Measurements from ENCODE around the gene WNT7B.

WNT7B gene

GRCh38 chr22:45926433-45926832 lies 50.5 kb downstream of the WNT7B start:
- TF ChIP-seq CTCF (IDR thresholded peaks at IDR 0.05; ENCODE audit: extremely low read depth, insufficient read depth, missing control alignments), result no peak
- DNase-seq (ENCODE audit: low spot score), result no peak
- in situ Hi-C loops (cut with MboI; ENCODE audit: low pct_unique_long_range_greater_than_20kb, low sequenced_read_pairs, unreplicated experiment), result no loop called here

- no peak for DNase-seq (ENCODE audit: low spot score)
- in situ Hi-C loops (cut with MboI; ENCODE audit: low pct_unique_long_range_greater_than_20kb, low sequenced_read_pairs, unreplicated experiment), result no loop called here
- no peak for TF ChIP-seq CTCF (IDR thresholded peaks at IDR 0.05; ENCODE audit: extremely low read depth, insufficient read depth, missing control alignments)
Observed at GRCh38 chr22:45925811-45926351, 51.1 kb downstream of the WNT7B start.

DNA sequence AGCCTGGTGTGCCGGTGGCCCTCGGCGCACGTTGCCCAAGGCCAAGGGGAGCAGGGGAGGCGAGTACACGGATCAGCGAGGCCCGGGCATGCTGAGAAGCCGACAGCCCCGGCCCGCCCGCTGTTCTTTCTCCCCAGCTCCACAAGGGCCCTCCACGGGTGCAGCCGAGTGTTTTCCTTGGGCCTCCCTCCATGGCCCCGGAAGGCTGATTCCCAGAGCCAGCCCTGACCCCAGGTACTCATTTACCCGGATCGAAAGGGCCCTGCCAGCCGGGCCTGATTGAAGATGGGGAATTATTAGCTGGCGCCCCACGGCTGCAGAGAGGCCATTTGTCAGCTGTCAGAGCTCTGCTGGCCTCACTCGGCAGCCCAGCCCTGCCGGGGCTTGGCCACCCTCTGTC lies 53.1 kb downstream of the WNT7B start:
- in situ Hi-C loops (cut with MboI; ENCODE audit: low pct_unique_long_range_greater_than_20kb, low sequenced_read_pairs, unreplicated experiment), result no loop called here
- TF ChIP-seq CTCF (IDR thresholded peaks at IDR 0.05; ENCODE audit: extremely low read depth, insufficient read depth, missing control alignments), result no peak
- no peak for DNase-seq (ENCODE audit: low spot score)

DNA sequence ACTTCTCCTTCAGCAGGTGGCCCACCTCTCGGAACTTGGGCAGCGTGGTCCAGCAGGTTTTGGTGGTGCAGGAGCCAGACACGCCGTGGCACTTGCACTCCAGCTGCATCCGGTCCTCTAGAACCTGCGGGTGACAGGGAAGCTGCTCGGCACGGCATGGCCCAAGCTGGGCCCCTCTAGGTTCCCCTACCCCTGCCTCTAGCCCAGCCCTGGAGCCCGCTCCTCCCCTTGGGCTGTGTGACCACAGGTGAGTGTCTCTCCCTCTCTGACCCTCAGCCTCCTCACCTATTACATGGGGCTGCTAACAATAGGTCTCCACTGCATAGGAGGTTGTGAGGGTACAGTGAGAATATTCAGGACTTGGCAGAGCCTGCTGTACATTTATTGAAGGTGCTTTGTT lies 53.8 kb downstream of the WNT7B start:
- in situ Hi-C loops (cut with MboI; ENCODE audit: low pct_unique_long_range_greater_than_20kb, low sequenced_read_pairs, unreplicated experiment), result no loop called here
- no peak for DNase-seq (ENCODE audit: low spot score)
- no peak for TF ChIP-seq CTCF (IDR thresholded peaks at IDR 0.05; ENCODE audit: extremely low read depth, insufficient read depth, missing control alignments)

- no peak for DNase-seq (ENCODE audit: low spot score)
- in situ Hi-C loops (cut with MboI; ENCODE audit: low pct_unique_long_range_greater_than_20kb, low sequenced_read_pairs, unreplicated experiment), result no loop called here
Observed at GRCh38 chr22:45922661-45923060, 54.3 kb downstream of the WNT7B start.

GRCh38 chr22:45922256-45922655 lies 54.7 kb downstream of the WNT7B start:
- no peak for TF ChIP-seq CTCF (IDR thresholded peaks at IDR 0.05; ENCODE audit: extremely low read depth, insufficient read depth, missing control alignments)
- in situ Hi-C loops (cut with MboI; ENCODE audit: low pct_unique_long_range_greater_than_20kb, low sequenced_read_pairs, unreplicated experiment), result no loop called here
- no peak for DNase-seq (ENCODE audit: low spot score)

More at GRCh38 chr22:45922661-45923060, 54.3 kb downstream of the WNT7B start:
- TF ChIP-seq CTCF (IDR thresholded peaks at IDR 0.05; ENCODE audit: extremely low read depth, insufficient read depth, missing control alignments), result no peak

All from GM13977 (cell line).